ENCODE results near the gene SORCS2.

Gene SORCS2

DNA sequence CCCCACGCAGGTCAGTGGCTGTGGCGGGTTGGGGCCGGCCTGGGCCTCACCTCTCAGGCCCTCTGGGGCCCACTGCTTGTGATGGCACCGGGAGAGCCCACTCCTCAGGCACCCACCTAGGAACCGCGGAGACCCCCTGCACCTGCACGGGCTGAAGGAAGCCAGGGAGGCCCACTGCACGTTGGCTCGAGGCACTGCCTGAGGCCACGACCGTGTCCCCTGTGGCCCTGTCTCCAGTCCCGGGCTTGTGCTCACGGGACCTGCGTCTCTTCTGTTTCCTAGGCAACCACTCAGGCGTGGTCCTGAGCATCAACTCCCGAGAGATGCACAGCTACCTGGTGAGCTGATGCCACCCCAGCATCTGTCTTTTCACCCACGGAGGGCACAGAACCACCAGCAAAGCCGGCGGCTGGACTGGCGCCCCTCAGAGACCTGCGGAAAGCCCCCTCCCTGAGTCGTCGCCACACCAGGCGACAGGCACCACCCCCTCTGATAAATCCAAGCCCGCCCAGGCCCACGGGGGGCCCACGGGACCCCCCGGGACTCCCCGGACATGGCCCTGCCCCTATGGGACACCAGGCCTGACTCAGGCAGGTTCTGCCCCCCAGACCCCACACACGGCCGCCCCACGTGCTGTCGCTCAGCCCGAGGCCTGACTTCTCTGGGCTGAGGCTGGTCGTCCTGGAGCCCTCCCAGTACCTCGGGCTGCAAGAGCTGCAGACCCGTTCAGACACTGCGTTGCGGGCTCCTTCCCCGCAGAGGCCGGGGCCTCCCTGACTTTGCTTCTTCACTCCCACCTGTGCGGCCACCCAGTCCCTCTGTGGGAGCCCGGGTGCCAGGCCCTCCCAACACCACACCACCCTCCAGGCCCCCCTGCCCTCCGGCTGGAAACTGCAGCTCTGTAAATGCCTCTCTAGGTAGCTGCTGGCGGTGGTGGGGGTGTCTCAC is 547.9 kb downstream of the SORCS2 start:
- H3K27ac ChIP-seq (ENCODE audit: low read length), result no peak overlapping the region
- H3K27me3 ChIP-seq (ENCODE audit: low read depth, low read length), result no peaks in the 10 kb centered on the region
- H3K9ac ChIP-seq (ENCODE audit: low read length), result no peak overlapping the region
- H3K79me2 ChIP-seq (ENCODE audit: low read length), result no peaks in the 10 kb centered on the region
- H3K4me3 ChIP-seq (ENCODE audit: low read length), result no peak overlapping the region
- H2AFZ ChIP-seq (ENCODE audit: low read depth, low read length), result no peak overlapping the region
- H3K4me2 ChIP-seq (ENCODE audit: low read length), result no peak overlapping the region
- H3K36me3 ChIP-seq (replicated peaks; ENCODE audit: low read depth, low read length), result no peaks in the 10 kb centered on the region
- TF ChIP-seq, protein P1, sequence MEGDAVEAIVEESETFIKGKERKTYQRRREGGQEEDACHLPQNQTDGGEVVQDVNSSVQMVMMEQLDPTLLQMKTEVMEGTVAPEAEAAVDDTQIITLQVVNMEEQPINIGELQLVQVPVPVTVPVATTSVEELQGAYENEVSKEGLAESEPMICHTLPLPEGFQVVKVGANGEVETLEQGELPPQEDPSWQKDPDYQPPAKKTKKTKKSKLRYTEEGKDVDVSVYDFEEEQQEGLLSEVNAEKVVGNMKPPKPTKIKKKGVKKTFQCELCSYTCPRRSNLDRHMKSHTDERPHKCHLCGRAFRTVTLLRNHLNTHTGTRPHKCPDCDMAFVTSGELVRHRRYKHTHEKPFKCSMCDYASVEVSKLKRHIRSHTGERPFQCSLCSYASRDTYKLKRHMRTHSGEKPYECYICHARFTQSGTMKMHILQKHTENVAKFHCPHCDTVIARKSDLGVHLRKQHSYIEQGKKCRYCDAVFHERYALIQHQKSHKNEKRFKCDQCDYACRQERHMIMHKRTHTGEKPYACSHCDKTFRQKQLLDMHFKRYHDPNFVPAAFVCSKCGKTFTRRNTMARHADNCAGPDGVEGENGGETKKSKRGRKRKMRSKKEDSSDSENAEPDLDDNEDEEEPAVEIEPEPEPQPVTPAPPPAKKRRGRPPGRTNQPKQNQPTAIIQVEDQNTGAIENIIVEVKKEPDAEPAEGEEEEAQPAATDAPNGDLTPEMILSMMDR (IDR thresholded peaks at IDR 0.05; ENCODE audit: low read depth, low read length), result no peak
- TF ChIP-seq EZH2phosphoT487 (IDR thresholded peaks at IDR 0.05; ENCODE audit: low read depth), result no peak
- no peaks in the 10 kb centered on the region for H4K20me1 ChIP-seq (ENCODE audit: insufficient read depth, low read length)
- peaks cover 14% of the 10 kb centered on the region for H3K4me1 ChIP-seq (ENCODE audit: low read length)
- H3K9me3 ChIP-seq (ENCODE audit: insufficient read depth, low read length), result no peaks in the 10 kb centered on the region

DNA sequence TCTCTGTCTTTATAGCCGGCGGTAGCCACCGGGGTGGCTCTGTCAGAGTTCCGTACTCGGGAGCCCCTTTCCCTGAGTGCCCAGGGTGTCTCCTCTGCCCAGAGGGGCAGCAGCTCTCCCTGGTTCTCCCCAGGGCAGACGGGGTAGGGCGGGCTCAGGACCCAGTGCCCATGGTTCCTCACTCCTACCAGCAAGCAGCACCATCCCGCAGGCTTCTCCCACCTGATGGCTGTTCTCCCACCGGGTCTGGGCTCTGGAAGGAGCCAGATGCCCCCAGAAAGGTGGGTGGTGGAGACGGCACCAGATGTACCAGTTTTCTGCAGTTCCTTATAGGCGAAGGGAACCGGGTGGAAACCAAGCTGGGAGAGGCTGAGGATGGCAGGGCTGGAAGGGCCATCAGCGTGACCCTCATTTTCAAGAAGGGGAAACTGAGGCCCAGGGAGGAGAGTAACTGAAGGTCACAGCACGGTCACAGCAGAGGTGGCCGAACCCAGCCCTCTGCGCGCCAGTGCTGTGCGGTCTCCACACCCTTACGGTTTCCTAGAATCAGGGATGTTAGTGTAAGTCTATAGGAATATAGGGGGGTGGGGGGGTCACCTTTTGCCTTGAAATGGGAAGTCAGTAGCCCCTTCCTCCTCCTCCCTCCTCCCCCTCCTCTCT is 548.7 kb downstream of the SORCS2 start:
- H3K27ac ChIP-seq (ENCODE audit: low read length), result no peak overlapping the region
- no peak overlapping the region for H3K9ac ChIP-seq (ENCODE audit: low read length)
- peaks cover 14% of the 10 kb centered on the region for H3K4me1 ChIP-seq (ENCODE audit: low read length)
- H3K4me3 ChIP-seq (ENCODE audit: low read length), result no peak overlapping the region
- no peaks in the 10 kb centered on the region for H3K36me3 ChIP-seq (replicated peaks; ENCODE audit: low read depth, low read length)
- H3K4me2 ChIP-seq (ENCODE audit: low read length), result no peak overlapping the region
- H2AFZ ChIP-seq (ENCODE audit: low read depth, low read length), result no peak overlapping the region
- H3K79me2 ChIP-seq (ENCODE audit: low read length), result no peaks in the 10 kb centered on the region
- no peak for TF ChIP-seq EZH2phosphoT487 (IDR thresholded peaks at IDR 0.05; ENCODE audit: low read depth)
- TF ChIP-seq, protein P1 (IDR thresholded peaks at IDR 0.05; ENCODE audit: low read depth, low read length), result no peak
- H3K27me3 ChIP-seq (ENCODE audit: low read depth, low read length), result no peaks in the 10 kb centered on the region
- H4K20me1 ChIP-seq (ENCODE audit: insufficient read depth, low read length), result no peaks in the 10 kb centered on the region
- H3K9me3 ChIP-seq (ENCODE audit: insufficient read depth, low read length), result no peaks in the 10 kb centered on the region

DNA sequence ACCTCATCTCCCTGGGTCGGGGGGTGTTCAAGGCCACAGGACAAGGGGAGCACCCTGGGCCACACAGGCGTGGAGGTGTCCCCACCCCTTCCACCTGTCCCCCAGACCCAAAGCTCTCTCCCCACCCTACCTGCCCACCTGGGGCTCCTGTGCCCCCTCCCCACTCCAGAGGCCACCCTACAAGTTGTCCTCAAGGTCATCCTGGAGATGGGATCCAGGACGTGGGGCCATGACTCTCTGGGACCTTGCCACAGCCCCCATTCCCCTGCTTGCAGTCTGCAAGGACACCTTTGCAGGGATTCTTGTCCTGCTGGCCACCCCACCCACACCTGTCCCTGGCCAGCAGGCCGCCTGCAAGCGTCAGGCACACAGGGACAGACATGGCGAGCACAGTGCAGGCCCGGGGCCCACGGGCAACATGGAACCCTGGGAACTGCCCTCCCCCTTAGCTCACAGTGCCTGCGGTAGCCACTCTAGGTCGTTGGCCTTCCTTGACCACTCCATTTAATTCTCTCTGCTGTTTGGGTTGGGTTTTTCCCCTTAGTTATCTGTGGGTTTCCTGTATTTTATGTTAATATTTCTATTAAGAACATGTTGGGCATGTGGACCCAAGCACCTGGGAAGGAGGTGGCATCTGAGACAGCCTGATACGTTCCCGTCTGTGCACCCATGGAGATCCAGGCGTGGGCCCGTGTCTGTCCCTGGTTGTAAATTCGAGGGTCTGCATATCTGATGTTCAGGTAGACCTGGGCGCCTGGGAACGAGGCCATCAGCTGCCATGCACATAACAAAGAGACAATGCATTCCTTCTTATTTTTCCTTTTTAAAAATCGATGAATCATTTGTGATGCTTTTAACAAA is 549.8 kb downstream of the SORCS2 start:
- H3K4me2 ChIP-seq (ENCODE audit: low read length), result no peak overlapping the region
- no peaks in the 10 kb centered on the region for H3K79me2 ChIP-seq (ENCODE audit: low read length)

More for the DNA sequence above, 549.8 kb downstream of the SORCS2 start:
- Histone ChIP-seq H2AFZ (ENCODE audit: low read depth, low read length) (no peak overlapping the region), H3K27ac (ENCODE audit: low read length) (no peak overlapping the region), H3K4me1 (ENCODE audit: low read length) (peaks cover 14% of the 10 kb centered on the region), H3K9me3 (ENCODE audit: insufficient read depth, low read length) (no peaks in the 10 kb centered on the region), H4K20me1 (ENCODE audit: insufficient read depth, low read length) (no peaks in the 10 kb centered on the region), H3K4me3 (ENCODE audit: low read length) (no peak overlapping the region), H3K9ac (ENCODE audit: low read length) (no peak overlapping the region), H3K27me3 (ENCODE audit: low read depth, low read length) (no peaks in the 10 kb centered on the region), H3K36me3 (replicated peaks; ENCODE audit: low read depth, low read length) (no peaks in the 10 kb centered on the region)
- no peak for TF ChIP-seq EZH2phosphoT487 (IDR thresholded peaks at IDR 0.05; ENCODE audit: low read depth)
- TF ChIP-seq, protein P1 (IDR thresholded peaks at IDR 0.05; ENCODE audit: low read depth, low read length), result no peak
